GM12892 (cell line): Measurements from ENCODE around the gene ATG10.

Experiments
- POLR2A ChIP-seq: IDR thresholded peaks from 2 replicates; pipeline ENCODE4 v1.6.1; 2011; ENCODE audit warnings: low read depth, low read length, control low read depth
- TAF1 ChIP-seq: IDR thresholded peaks from 2 replicates; pipeline ENCODE4 v1.6.1; 2011; ENCODE audit warnings: low read depth, mild to moderate bottlenecking, control low read depth, low read length, borderline replicate concordance

DNA sequence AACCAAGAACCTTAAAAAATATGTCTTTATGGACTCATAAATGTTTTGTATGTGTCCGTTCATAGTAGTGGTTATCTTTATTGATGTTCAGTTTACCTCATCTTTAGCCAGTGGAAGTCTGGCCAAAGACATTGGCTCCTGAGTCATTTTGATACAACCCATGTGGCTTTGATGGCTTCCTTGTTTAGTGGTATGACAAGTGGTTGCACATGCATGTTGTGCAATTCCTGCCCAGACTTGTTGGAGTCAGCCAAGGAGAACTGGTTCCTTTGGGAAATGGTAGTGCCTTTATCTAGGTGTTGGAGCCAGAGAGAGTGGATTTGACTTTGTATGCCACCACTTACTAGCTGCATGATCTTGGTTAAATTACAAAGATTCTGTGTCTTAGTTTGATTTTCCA is 212.0 kb downstream of the ATG10 start:
- TF ChIP-seq POLR2A = no peak
- no peak for TF ChIP-seq TAF1
